Measurements from ENCODE around the gene MKS1. TPM values are rescaled to one million over a fixed set of nuclear protein-coding genes. Genes with fewer than 3 reads are reported as not detected.

MKS1 gene
- total RNA-seq, 1 experiment from 2014 or later: 29.8 TPM

DNA sequence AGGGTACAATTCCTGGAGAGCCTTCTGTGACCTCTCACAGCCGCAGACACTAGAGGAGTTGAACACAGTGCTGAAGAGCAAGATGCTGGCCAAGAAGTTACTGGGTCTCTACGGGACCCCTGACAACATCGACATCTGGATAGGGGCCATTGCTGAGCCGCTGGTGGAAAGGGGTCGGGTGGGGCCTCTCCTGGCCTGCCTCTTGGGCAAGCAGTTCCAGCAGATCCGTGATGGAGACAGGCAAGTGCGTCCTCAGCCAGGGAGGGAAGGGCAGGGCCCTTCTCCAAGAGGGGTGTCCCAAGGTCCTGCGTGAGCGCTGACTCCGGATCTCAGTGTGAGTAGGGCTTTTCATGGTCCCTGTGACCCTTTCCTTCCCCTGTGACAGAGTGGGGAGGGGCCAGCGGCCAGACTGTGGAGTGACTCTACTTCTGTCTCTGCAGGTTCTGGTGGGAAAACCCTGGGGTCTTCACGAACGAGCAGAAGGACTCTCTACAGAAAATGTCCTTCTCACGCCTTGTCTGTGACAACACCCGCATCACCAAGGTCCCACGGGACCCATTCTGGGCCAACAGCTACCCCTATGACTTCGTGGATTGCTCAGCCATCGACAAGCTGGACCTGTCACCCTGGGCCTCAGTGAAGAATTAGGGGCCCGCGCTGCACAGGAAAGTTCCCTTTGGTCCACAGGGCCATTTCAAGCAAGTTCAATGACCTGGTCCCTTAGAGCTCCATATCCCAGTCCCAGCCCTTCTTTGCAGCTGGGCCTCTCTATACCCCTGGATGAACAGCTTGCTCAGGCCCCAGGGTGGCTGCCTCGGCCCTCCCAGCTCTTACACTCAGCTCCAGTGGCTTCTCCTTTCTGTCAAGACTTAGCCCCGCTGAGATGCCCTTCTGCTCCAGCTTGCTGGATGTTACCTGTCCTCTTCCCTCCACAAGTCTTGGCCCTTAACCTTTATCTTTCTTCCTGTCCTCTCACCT lies 48.6 kb upstream of the MKS1 start:
- no peak for TF ChIP-seq POLR2A (IDR thresholded peaks at IDR 0.05; ENCODE audit: borderline replicate concordance, extremely low read depth, insufficient read depth, insufficient read length)
- no peak for TF ChIP-seq EZH2 (IDR thresholded peaks at IDR 0.05)
- TF ChIP-seq POLR2AphosphoS5 (IDR thresholded peaks at IDR 0.05; ENCODE audit: low read depth, low read length): no peak
- no peak for TF ChIP-seq EZH2phosphoT487 (IDR thresholded peaks at IDR 0.05; ENCODE audit: borderline replicate concordance)
- TF ChIP-seq ELF1 (IDR thresholded peaks at IDR 0.05; ENCODE audit: borderline replicate concordance, low read depth): no peak
- no peak for TF ChIP-seq TCF7L2 (IDR thresholded peaks at IDR 0.05; ENCODE audit: borderline replicate concordance, extremely low read depth, insufficient read depth, insufficient read length)
- TF ChIP-seq SRF (IDR thresholded peaks at IDR 0.05; ENCODE audit: low read depth): no peak
- no peak for TF ChIP-seq EGR1 (IDR thresholded peaks at IDR 0.05; ENCODE audit: low read depth)
- TF ChIP-seq YY1 (IDR thresholded peaks at IDR 0.05; ENCODE audit: extremely low read depth, insufficient replicate concordance, low read depth, low read length): no peak
- no peak for TF ChIP-seq FOSL1 (IDR thresholded peaks at IDR 0.05; ENCODE audit: low read depth)
- no peak for TF ChIP-seq MAX (IDR thresholded peaks at IDR 0.05)
- H3K4me3 ChIP-seq (replicated peaks in 1 of 2; ENCODE audit: low read depth in 1 of 2, low read length in 2 of 2): no peak overlapping the region
- no peak overlapping the region for H2AFZ ChIP-seq (ENCODE audit: low read depth, low read length, poor library complexity, severe bottlenecking)
- H3K9ac ChIP-seq (ENCODE audit: low read length): no peak overlapping the region
- ATAC-seq (no peak), DNase-seq (ENCODE audit: low read depth, low spot score) (no peak)
- no peaks in the 10 kb centered on the region for H3K79me2 ChIP-seq (ENCODE audit: insufficient read depth, low read length)
- no peaks in the 10 kb centered on the region for H4K20me1 ChIP-seq (ENCODE audit: insufficient read depth)
- ChIA-PET POLR2A (no interaction called here), RAD21 (ENCODE audit: low non-redundant PET in 1 of 2, low total read pairs in 2 of 2, uncharacterized antibody in 2 of 2, unreplicated experiment in 2 of 2) (no interaction called here), CTCF (no interaction called here)
- 0 out of 4 replicates have a peak, but pooled peaks cover 0 to 4% of the 10 kb centered on the region in 2 experiments for H3K4me1 ChIP-seq (ENCODE audit: control insufficient read depth in 1 of 2, insufficient read depth in 2 of 2, low read length in 2 of 2)
- H3K9me3 ChIP-seq (ENCODE audit: control insufficient read depth in 1 of 2, insufficient read depth in 1 of 2, low read depth in 1 of 2, low read length in 2 of 2): no peaks in the 10 kb centered on the region
- no peaks in the 10 kb centered on the region for H3K9me2 ChIP-seq (ENCODE audit: insufficient read depth)
- no peak overlapping the region for H3K27ac ChIP-seq (ENCODE audit: low read depth, low read length)
- BruUV-seq (replicated peaks): no TSS peak
- intact Hi-C loops (cut with micrococcal nuclease): no loop called here
- no peak overlapping the region for H3K4me2 ChIP-seq (ENCODE audit: low read length)
- no peaks in the 10 kb centered on the region for H3K36me3 ChIP-seq (ENCODE audit: control insufficient read depth in 1 of 2, insufficient read depth in 2 of 2, low read length in 2 of 2)
- peaks cover 28% of the 10 kb centered on the region for H3K27me3 ChIP-seq (ENCODE audit: insufficient read depth, low read length)

Measured in HCT116 (cell line).